Neutrophil (primary cell): ENCODE measurements around the gene GPC5.

Experiments used
- H3K27ac ChIP-seq: fragments of 200-600 bp; sonication (generic); 2 replicates; pipeline ENCODE4 v1.5.1; 2016; ENCODE audit warnings: mild to moderate bottlenecking, moderate library complexity
- H3K27me3 ChIP-seq: fragments of 200-600 bp; sonication (generic); 2 replicates; pipeline ENCODE4 v1.6.0; 2016; ENCODE audit warnings: mild to moderate bottlenecking
- H3K36me3 ChIP-seq: fragments of 200-600 bp; sonication (generic); 2 replicates; pipeline ENCODE4 v1.5.1; 2017
- H3K4me1 ChIP-seq, 2 experiments: fragments of 200-600 bp in 1 of 2; sonication (generic) in 1 of 2; 1 replicate in 1 of 2; 2 replicates in 1 of 2; pipeline versions ENCODE4 v1.5.1 to v1.6.1; 2013 to 2016; ENCODE audit warnings: low read depth in 1 of 2, low read length in 1 of 2, mild to moderate bottlenecking in 1 of 2, moderate library complexity in 1 of 2; ENCODE audit not compliant: control insufficient read depth in 1 of 2, insufficient read depth in 1 of 2
- H3K4me3 ChIP-seq, 2 experiments: fragments of 200-600 bp in 1 of 2; sonication (generic) in 1 of 2; 1 replicate in 1 of 2; 2 replicates in 1 of 2; pipeline ENCODE4 v1.5.1; 2013 to 2016; ENCODE audit warnings: low read depth in 1 of 2, low read length in 1 of 2, mild to moderate bottlenecking in 1 of 2, moderate library complexity in 1 of 2
- H3K9me3 ChIP-seq: fragments of 200-600 bp; sonication (generic); 2 replicates; pipeline ENCODE4 v1.5.1; 2016
- TF ChIP-seq, protein P1 (sequence below): fragments of 200-600 bp; sonication (generic); IDR thresholded peaks from 2 replicates; pipeline ENCODE4 v1.5.1; 2016; ENCODE audit warnings: antibody characterized with exemption

GPC5 gene

DNA sequence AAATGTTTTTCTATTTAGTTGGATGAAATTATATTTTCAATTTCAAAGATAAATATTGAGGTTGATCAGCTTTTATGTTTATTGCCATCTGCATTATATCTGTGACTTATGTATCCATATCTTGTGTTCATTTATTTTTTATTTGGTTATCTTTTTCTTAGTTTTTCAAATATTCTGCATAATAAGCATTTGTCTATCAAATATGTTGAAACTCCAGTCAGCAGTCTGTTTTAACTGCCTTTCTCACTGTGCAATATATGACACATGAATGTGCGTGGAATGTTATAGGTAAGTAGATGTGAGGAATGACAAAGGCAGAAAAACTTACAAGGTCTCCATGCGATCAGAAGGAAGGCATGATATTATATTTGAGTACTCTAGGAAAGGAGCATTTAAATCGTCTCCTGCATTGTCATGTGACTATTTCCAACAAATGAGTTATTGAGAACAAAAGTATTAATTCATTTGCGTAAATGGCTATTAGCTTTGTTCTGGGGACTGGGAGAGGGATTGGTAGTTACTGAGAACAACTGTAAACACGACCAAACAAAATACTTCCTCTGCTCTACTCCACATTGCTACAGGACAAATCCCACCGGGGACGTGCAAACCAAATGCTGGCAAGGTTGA lies 318.1 kb downstream of the GPC5 start:
- TF ChIP-seq, protein P1, sequence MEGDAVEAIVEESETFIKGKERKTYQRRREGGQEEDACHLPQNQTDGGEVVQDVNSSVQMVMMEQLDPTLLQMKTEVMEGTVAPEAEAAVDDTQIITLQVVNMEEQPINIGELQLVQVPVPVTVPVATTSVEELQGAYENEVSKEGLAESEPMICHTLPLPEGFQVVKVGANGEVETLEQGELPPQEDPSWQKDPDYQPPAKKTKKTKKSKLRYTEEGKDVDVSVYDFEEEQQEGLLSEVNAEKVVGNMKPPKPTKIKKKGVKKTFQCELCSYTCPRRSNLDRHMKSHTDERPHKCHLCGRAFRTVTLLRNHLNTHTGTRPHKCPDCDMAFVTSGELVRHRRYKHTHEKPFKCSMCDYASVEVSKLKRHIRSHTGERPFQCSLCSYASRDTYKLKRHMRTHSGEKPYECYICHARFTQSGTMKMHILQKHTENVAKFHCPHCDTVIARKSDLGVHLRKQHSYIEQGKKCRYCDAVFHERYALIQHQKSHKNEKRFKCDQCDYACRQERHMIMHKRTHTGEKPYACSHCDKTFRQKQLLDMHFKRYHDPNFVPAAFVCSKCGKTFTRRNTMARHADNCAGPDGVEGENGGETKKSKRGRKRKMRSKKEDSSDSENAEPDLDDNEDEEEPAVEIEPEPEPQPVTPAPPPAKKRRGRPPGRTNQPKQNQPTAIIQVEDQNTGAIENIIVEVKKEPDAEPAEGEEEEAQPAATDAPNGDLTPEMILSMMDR: no peak
- Histone ChIP-seq H3K4me3 (no peak overlapping the region), H3K27ac (no peak overlapping the region), H3K9me3 (no peaks in the 10 kb centered on the region), H3K4me1 (no peaks in the 10 kb centered on the region), H3K27me3 (no peaks in the 10 kb centered on the region), H3K36me3 (no peaks in the 10 kb centered on the region)

DNA sequence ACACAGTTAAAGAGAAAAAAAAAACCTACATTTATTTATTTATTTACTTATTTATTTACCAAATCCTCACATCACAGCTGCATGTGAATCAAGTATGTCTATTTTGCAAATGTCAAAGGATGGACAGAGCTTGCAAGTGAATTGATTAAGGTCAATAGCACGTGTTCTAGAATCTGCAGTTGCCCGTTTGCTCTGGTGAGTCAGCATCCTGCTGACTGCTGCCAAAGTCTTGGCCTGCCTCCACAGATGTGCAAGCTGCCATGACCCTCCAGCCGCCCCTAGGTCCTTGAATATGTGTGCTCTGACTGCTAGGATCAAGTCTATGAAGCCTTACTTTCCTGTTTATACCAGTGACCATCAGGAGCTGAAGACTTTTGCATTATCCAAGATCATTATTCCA lies 320.6 kb downstream of the GPC5 start:
- H3K9me3 ChIP-seq: no peaks in the 10 kb centered on the region
- no peak overlapping the region for H3K27ac ChIP-seq
- H3K4me1 ChIP-seq: no peaks in the 10 kb centered on the region
- TF ChIP-seq, protein P1: no peak
- H3K27me3 ChIP-seq: no peaks in the 10 kb centered on the region
- H3K36me3 ChIP-seq: no peaks in the 10 kb centered on the region
- no peak overlapping the region for H3K4me3 ChIP-seq

DNA sequence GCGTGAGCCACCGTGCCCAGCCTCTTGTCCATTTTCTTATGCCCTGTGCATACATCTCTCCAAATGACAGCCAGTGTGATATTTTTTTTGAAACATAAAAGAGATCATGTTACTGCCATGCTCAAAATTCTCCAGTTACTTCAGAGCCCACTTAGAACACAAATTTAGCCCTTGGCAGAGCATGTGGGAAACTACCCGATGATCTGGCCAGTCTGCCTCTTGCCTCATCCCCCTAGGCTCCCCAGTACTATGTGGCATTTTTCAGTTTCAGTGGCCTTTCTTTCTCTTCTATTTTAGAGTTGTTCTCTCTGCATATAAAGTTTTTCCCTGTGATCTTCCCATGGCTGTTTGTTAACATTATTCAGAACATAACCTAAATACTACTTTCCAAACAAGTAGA lies 323.0 kb downstream of the GPC5 start:
- Histone ChIP-seq H3K4me1 (no peaks in the 10 kb centered on the region), H3K4me3 (no peak overlapping the region), H3K27me3 (no peaks in the 10 kb centered on the region), H3K9me3 (no peaks in the 10 kb centered on the region), H3K27ac (no peak overlapping the region), H3K36me3 (no peaks in the 10 kb centered on the region)
- TF ChIP-seq, protein P1: no peak

DNA sequence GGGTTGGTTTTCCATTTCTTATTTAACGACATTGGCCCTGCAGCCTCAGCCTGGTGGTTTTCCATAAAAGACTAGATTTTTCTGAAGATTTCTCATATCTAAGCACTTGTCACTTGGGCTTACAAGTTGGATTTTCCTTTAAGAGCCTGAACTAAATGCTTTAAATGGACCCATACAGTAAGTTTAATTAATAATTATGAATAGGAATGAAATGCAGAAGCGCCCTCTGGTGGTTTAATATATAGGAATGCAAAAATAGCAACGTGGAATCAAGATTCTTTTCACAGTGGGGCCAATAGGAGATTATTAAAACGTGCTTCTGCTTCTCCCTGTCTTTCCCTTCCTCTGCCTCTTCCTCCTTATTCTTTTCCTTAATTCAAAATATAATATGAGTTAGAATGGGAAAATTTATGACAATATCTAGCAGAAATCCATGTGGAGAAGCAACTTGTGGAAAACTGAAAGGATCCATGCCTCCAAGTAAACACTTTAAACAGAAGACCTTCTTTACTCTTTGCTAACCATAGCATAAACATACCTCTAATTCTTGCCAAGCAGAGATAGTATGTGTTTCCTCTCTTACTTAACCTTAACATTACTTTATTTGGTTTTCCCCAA lies 324.0 kb downstream of the GPC5 start:
- TF ChIP-seq, protein P1: no peak
- Histone ChIP-seq H3K4me1 (no peaks in the 10 kb centered on the region), H3K9me3 (no peaks in the 10 kb centered on the region), H3K27ac (no peak overlapping the region), H3K27me3 (no peaks in the 10 kb centered on the region), H3K36me3 (no peaks in the 10 kb centered on the region), H3K4me3 (no peak overlapping the region)

GRCh38 chr13:91724591-91724990 lies 326.2 kb downstream of the GPC5 start:
- Histone ChIP-seq H3K36me3 (no peaks in the 10 kb centered on the region), H3K27ac (no peak overlapping the region), H3K9me3 (no peaks in the 10 kb centered on the region), H3K4me3 (no peak overlapping the region), H3K27me3 (no peaks in the 10 kb centered on the region), H3K4me1 (no peaks in the 10 kb centered on the region)
- TF ChIP-seq, protein P1: no peak
